GM12892 (cell line): ENCODE data around the gene HMGXB3.

Experiments used
- POLR2A ChIP-seq: IDR thresholded peaks from 2 replicates; pipeline ENCODE4 v1.6.1; 2011; ENCODE audit warnings: low read depth, low read length, control low read depth
- TAF1 ChIP-seq: IDR thresholded peaks from 2 replicates; pipeline ENCODE4 v1.6.1; 2011; ENCODE audit warnings: low read depth, mild to moderate bottlenecking, control low read depth, low read length, borderline replicate concordance

- TF ChIP-seq POLR2A, result no peak
- no peak for TF ChIP-seq TAF1
Observed at GRCh38 chr5:150067405-150067960, 66.9 kb downstream of the HMGXB3 start.
